Stimulated activated CD8-positive, alpha-beta memory T cell treated with anti-CD3 and anti-CD28 coated beads, Interleukin-4, amount 100 ng/mL, for 24 hours (primary cell): ENCODE measurements around the gene ALOX5AP.

Experiments
- DNase-seq: peaks from one replicate; pipeline ENCODE4 v3.0.0-alpha.2; 2020; ENCODE audit warnings: low read depth

The ALOX5AP gene

DNA sequence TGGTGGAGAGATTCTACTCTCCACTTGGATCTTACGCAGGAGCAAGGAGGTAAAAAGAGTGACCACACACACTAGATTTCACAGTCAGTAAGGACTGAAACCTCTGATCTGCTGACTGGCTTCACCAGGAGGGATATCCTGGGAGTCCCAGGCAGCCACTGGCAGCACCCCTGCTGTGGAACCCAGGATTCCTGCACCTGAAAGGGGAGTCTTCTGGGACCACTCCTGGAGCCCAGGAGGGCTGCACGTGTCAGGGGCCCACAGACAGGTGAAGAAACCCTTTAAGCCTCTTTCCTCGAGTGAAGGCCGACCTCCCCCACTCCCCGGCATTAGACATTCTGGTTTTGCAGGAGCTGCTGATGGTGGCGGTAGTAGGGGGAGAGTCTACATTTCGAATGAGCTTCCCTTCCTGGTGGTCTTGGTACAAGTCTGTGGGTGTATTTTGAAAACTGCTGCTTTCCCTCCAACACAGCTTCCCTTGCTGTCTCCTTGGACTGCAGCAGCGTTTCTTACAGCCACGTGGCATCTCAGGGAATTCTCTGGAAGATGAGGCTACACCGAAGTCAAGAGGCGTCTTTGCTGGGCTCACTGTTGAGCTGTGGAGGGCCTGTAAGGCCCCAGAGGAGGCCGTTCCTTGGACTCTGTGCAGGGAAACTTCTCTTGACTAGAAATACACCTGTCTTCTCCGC is 62.6 kb downstream of the ALOX5AP start:
- no peak for DNase-seq

DNA sequence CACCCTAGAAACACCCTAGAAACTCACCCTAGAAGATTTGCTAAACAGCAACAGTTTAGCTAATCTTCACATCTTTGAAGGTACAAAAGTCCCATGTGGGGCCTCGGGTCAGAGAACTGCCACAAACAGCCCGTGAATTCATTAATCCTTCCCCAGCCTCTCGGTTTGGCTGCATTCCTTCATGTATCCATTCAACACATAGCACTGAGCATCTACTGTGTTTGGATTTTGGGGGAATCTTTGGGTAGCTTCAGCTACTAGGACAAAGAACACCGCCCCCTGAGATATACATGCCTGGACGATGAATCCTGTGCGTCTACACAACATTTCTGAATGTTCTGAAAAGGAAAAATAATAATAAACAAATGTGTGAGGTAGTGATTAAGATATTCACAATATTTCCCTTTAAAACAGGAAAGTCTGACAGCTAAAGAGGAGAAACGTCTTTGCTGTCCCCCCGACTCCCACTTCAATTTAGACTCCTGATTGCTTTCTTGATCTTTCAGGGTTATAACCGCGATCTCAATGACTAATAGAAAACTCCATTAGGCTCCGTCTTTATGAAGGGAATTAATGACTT is 63.5 kb downstream of the ALOX5AP start:
- no peak for DNase-seq

DNA sequence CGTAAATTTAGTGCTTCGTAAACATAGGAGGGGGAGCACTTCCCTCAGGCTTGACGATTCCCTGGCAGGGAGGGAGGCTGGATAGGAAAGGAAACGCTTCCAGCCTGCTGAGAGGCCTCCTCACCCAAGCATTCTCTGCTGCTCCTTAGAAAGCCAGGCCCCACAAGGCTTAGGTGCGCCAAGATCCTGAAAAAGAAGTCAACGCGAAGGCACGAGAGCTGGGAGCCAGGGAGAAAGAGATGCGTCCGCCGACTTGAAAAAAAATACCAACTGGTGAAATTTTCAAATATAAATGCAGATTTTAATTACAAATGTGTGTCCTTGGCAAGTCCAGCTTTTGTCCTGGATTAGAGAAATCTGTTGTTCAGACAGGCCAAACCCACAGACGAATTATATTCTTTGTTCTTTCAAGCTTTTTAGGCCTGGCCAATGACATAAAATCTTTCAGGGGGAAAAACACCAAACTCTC is 64.0 kb downstream of the ALOX5AP start:
- no peak for DNase-seq

DNA sequence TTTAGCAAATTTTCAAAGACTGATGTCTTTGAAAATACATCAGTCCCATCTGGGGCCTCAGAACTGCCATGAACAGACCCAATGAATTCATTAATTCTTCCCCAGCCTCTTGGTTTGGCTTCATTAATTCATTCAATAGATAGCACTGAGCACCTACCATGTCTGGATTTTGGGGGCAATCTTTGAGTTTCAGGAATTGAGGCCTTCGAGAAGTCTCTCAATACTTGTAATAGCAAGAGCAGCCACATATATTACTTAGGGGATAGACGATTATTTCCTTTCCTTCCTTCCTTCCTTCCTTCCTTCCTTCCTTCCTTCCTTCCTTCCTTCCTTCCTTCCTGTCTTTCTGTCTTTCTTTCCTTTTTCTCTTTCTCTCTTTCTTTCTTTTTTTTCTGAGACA is 64.8 kb downstream of the ALOX5AP start:
- DNase-seq, result no peak

DNA sequence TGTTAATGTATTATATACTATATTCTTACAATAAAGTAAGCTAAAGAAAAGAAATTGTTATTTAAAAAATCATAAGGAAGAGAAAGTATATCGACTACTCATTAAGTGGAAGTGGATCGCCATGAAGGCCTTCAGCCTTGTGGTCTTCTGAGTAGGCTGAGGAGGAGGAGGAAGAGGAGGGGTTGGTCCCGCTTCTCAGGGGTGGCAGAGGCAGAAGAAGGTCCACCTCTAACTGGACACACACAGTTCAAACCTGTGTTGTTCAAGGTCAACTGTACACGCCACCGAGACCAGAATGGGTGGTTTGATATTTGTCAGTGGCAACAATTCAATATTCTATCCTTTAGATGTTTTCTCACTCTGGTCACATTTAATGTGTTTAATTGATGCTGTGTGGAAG is 67.2 kb downstream of the ALOX5AP start:
- no peak for DNase-seq

DNA sequence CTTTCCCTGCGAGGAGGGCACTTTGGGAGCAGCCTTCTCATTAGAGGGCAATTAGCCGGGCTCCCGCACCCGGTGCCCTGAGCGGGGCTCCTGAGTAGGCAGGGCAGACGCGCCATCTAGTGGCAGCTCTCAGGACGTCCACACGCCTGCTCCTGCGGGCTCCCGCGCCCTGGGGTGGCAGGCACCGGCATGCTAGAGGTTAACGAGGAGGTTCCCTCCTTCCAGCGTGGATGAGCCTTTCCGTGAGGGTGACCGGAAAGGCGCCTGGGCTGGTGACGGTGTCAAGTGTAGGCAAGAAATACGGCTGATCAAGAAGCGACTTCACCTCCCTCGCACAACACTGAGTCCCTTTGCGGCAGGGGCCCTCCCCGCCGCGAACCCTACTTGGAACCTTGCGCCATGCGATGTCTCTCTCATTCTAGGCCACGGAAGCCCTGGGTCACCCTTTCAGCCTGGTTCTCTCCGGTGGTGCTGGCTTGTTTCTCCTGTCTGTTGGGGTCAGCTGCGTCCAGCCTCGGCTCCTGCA is 67.7 kb downstream of the ALOX5AP start:
- peak; percentile 69 for DNase-seq

DNA sequence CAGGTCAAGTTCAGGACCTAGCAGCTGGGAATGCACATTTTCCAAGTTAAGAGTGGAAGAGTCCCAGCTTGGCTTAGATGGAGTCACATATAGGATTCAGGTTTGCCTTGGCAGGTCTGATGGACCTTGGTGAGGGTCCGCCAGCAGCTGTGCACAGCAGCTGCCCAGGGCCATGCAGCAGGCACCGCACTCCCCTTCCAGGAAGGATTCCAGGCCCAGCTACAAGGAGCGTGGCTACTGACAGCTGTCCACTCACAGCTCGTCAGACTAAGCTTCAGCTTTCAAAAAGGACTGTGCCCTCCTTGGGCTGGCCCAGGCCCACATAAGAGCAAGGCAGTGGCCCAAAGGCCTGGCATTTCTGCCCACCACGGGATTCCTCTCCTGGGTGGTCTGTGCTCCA is 68.4 kb downstream of the ALOX5AP start:
- DNase-seq, result no peak

DNA sequence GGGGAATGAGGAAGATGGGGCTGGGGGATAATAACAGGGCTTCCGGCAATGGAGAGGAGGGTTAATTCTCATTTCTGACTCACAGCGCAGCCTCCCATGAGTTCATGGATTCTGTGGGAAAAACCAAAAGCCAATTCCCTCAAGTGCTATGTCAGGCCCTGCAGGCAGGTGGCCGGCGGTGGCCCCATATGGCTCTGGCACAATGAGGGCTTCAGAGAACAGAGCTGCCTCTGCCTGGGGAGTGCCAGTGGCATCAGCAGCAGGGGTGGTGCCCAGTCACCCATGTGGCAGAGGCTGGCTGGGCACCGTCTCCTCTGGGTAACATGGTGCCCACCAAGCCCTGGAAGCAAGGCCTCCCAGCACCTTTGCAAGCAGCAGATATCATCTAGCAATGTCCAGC is 69.1 kb downstream of the ALOX5AP start:
- DNase-seq, result no peak

DNA sequence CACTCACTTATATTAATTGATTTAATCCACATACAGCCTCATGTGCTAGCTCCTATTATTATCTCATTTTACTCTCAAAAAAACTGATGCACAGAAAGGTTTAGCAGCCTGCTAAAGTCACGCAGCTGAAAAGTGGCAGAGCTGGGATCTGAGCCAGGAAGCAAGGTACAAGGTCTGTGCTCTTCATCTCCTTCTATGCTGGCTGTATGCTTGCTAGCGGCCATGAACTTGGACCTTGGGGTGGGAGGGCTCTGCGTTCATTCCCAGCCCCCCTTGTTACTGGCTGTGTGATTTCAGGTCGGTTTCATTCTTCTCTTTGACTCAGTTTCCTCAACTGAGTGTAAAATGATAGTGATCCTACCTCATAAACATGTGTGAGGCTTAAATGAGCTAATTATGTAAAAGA is 69.8 kb downstream of the ALOX5AP start:
- no peak for DNase-seq

DNA sequence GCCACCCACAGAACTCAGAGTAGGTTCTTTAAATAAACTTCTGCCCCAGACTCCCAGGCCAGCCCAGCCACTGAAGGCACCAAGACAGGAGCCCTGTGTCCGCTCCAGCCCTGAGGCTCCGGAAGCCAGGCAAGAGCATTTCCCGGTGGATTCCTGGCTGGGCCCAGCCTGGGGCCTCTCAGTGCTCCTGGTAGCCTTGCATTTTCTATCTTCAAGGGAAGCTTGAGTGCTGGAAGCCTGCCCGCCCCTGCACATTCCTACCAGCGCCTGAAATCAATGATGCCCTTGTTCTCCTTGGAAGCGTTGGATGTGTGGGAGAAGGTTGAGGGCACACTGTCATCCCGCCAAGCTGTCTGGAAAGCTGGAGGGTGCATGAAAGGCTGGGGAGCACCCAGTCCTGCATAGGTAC is 70.3 kb downstream of the ALOX5AP start:
- DNase-seq, result no peak

DNA sequence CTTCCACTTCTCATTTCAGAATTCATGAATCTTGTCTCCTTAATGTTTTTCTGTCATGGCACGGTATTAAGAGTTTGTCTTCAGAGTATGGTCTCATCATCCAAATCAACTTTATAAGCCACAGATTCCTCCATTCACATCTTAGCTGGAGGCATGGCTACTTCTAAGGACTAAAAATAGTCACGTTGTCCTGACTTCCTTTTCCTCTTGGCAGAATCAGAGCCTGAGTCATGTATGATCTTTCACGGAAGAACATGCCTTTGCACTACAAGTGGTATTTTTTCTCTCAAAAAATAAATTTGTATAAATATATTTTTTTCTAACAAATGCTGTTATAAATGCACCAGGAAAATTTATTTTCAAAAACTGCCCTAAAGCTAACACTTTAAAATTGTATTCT is 71.4 kb downstream of the ALOX5AP start:
- DNase-seq, result no peak

DNA sequence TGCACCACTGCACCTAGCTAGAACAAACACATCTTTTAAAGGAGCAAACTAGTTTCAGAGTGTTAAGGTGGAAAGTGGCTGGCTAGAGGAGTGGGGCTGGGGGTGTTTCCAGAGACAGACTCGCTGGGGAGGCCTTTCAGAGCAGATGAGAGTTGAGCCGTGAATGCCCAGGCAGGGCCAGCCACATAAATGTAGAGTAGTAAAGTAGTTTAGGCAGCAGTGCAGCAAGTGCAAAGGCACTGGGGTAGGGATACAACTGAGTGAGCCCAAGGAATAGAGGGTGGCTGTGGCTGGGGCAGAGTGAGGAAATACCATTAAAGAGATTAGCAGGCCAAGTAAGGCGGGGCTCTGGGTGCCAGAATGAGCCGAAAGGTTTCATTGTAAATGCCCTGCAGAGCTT is 72.0 kb downstream of the ALOX5AP start:
- no peak for DNase-seq

DNA sequence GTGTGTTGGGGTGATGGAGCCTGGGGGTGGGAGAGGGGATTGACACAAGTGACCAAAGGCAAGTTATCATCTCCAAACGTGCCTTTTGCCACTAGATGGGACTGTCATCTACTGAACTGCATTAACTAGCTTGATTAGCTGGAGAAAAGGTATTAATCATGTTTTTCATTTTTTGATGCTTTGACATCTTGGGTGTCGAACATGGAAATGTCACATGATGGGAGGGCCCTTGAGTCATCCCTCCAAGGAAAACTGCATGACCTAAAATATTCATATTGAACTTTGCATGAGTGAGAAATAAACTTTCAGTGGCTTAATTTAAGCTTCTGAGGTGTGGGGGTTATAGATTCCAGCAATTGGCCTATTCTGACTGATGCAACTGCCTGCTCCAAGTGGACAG is 73.3 kb downstream of the ALOX5AP start:
- no peak for DNase-seq

DNA sequence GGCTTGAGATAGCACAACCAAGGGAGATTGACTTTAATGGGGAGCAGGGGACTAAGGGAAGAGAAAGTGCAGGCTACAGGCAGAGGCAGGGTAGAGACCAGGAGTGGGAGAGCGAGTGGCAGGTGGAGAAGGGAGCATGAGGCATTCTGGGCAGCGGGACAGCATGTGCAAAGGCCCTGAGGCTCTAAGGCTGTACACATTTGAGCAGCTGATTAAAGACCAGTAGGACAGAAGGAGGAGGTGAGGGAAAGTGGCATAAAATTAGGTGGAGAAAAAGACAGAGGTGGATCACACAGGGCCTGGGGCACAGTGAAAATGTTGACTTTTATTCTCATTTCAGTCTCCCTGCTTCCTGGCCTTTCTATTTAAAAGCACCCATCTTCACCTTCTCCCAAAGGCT is 74.4 kb downstream of the ALOX5AP start:
- DNase-seq, result no peak

DNA sequence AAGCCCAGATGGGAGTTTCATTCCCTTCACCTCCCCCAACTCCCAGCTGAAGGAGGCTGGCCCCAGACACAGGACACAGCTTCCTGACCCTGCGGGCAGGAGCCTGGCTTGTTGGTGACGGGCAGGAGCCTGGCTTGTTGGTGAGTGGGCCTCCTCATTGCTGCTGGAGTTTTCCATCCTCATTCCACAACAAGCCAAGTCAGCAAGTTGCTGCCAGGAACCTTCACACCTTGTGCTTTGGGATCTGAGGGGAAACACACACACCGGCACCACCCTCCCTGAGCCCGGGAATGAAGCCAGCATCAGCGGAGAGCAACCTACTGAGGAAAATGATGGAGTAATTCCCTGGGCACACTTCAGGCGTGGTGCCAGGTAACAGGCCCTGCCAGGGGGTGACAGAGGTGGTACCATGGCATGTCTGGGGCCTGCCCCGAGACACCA is 74.9 kb downstream of the ALOX5AP start:
- no peak for DNase-seq

DNA sequence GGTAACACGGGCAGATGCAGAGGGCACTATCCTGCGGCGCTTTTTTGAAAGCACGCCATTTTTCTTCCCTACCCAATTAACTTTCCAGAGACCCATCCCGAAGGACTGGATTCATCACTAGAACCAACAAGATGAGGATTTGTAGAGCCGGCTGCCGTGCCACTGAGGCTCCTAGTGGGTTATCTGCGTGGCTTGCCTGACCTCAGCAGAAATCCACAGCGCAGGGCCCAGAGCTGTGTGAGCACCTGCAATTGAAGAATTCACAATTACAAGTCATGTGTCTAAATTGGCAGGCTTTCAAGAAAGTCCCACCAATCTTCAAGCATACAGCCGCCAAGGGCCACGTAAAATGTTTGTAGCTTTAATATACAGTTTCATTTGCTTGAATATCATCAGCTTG is 75.5 kb downstream of the ALOX5AP start:
- DNase-seq, result no peak
